Common myeloid progenitor, CD34-positive (primary cell): ENCODE data around the gene CRADD.
A peak's percentile ranks its signal among the peaks of the same experiment; 100 is the strongest.

Experiments
- CTCF ChIA-PET: fragments of 350-600 bp; sonication (Branson Sonifier 250); formaldehyde crosslinking; loops from one replicate; lab custom pipeline; 2021; ENCODE audit warnings: antibody characterized with exemption; lab: Charles Lee
- POLR2A ChIA-PET: fragments of 350-600 bp; sonication (Branson Sonifier 250); formaldehyde crosslinking; loops from one replicate; lab custom pipeline; 2021; ENCODE audit warnings: antibody characterized with exemption; lab: Charles Lee
- DNase-seq, 3 donors: peaks; one replicate each; pipeline versions ENCODE4 v3.0.0 to v3.0.0-alpha.2; 2013
- H3K27ac ChIP-seq, 2 experiments: 1 replicate in 1 of 2; 2 replicates in 1 of 2; pipeline ENCODE4 v1.7.0; 2013; ENCODE audit warnings: inconsistent platforms in 2 of 2, low read length in 2 of 2, mild to moderate bottlenecking in 2 of 2, low read depth in 1 of 2, moderate library complexity in 1 of 2; ENCODE audit not compliant: severe bottlenecking in 2 of 2, insufficient read depth in 1 of 2, poor library complexity in 1 of 2
- H3K27me3 ChIP-seq, 5 experiments: replicated peaks in 2 of 5; 1 replicate in 3 of 5; 2 replicates in 2 of 5; pipeline versions ENCODE4 v1.6.1 to v1.7.0; 2013; ENCODE audit warnings: low read length in 4 of 5, mild to moderate bottlenecking in 2 of 5, moderate library complexity in 2 of 5, inconsistent platforms in 1 of 5; ENCODE audit not compliant: insufficient read depth in 5 of 5, control insufficient read depth in 4 of 5
- H3K36me3 ChIP-seq, 4 experiments: 1 replicate in 2 of 4; 2 replicates in 2 of 4; pipeline versions ENCODE4 v1.6.1 to v1.7.0; 2013; ENCODE audit warnings: low read length in 3 of 4, control low read depth in 1 of 4, mild to moderate bottlenecking in 1 of 4; ENCODE audit not compliant: control insufficient read depth in 4 of 4, insufficient read depth in 4 of 4
- H3K4me1 ChIP-seq, 4 experiments: 1 replicate in 3 of 4; 2 replicates in 1 of 4; pipeline versions ENCODE4 v1.6.1 to v1.7.1; 2013; ENCODE audit warnings: low read length in 3 of 4, mild to moderate bottlenecking in 3 of 4, control low read depth in 1 of 4, inconsistent platforms in 1 of 4, moderate library complexity in 1 of 4; ENCODE audit not compliant: control insufficient read depth in 4 of 4, insufficient read depth in 4 of 4; ENCODE audit errors: control extremely low read depth in 1 of 4
- H3K4me3 ChIP-seq, 7 experiments: 1 replicate in 4 of 7; 2 replicates in 3 of 7; pipeline versions ENCODE4 v1.5.1 to v1.7.0; 2013; ENCODE audit warnings: mild to moderate bottlenecking in 7 of 7, low read length in 6 of 7, moderate library complexity in 6 of 7, inconsistent platforms in 2 of 7, low read depth in 2 of 7, control low read depth in 1 of 7; ENCODE audit not compliant: insufficient read depth in 4 of 7, control insufficient read depth in 1 of 7; ENCODE audit errors: extremely low read depth in 1 of 7
- H3K9me3 ChIP-seq, 5 experiments: 1 replicate in 4 of 5; 2 replicates in 1 of 5; pipeline versions ENCODE4 v1.6.1 to v1.7.1; 2013; ENCODE audit warnings: low read length in 4 of 5, mild to moderate bottlenecking in 2 of 5, inconsistent platforms in 1 of 5, low read depth in 1 of 5, moderate library complexity in 1 of 5; ENCODE audit not compliant: control insufficient read depth in 4 of 5, insufficient read depth in 2 of 5; ENCODE audit errors: control extremely low read depth in 1 of 5
- WGBS: methylation state at CpG from one replicate; pipeline ENCODE4 v1.1.5; 2013; ENCODE audit not compliant: insufficient coverage; 5-methylcytosine and 5-hydroxymethylcytosine counted together

Gene CRADD

DNA sequence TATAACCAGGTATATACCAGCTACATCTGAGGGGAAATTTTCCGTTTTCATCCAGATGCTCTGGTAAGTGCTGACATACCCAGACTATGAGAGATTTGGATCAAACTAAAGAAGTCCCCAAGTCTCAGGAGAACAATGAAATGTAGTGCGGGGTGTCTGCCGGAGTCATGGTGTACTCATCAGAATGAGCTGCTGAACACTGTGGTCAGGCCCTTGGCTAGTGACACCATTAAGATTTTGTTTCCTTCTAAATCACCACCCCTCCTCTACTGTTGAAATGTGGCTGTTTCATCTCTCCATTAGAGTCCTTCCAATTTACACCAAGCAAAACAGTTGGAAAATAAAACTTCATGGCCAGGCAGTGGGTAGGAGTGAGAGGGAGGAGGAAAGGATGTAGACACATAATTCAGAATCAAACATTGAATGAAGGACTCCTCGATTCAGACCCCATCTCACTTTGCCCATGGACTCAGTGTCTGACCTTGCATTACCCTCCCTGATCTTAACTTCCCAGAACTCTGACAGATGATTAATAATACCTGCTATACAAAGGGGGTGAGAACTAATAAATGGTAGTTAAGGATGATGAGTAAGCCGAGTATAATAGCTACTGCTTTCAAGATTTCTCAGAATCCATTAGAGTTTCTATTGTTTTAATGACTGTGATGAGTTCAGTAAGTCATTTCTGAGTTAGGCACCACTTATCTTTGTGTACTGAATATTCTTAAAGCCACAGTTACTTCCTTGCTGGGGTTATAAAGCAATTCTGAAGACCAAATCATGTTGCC, 127.4 kb downstream of the CRADD start:
- Histone ChIP-seq H3K27me3 (no peaks in the 10 kb centered on the region), H3K9me3 (no peaks in the 10 kb centered on the region), H3K27ac (no peak overlapping the region), H3K4me1 (peaks cover 7 to 34% (median 12%) of the 10 kb centered on the region in 4 experiments), H3K36me3 (no peaks in the 10 kb centered on the region), H3K4me3 (no peak overlapping the region)
- DNase-seq = peak in 1 of 3 donors; percentile 21
- 72% methylated on average over 3 of the region's 5 CpGs for WGBS
- CTCF ChIA-PET = interaction anchor here (0.6 to 3.1 kb wide), 5 partner anchors 16 to 357 kb away, joined by 3 to 13 read pairs (median 3); no protein-coding TSS in a partner anchor
- POLR2A ChIA-PET = no interaction called here

GRCh38 chr12:93805736-93806141, 128.6 kb downstream of the CRADD start:
- Histone ChIP-seq H3K9me3 (no peaks in the 10 kb centered on the region), H3K27ac (no peak overlapping the region), H3K4me1 (peaks cover 7 to 36% (median 12%) of the 10 kb centered on the region in 4 experiments), H3K27me3 (no peaks in the 10 kb centered on the region), H3K36me3 (no peaks in the 10 kb centered on the region), H3K4me3 (no peak overlapping the region)
- ChIA-PET CTCF (interaction anchor here (0.7 to 1.1 kb wide), 2 partner anchors 12 to 15 kb away, joined by 3 read pairs; no protein-coding TSS in a partner anchor), POLR2A (no interaction called here)
- 96% methylated on average over 4 of the region's 4 CpGs for WGBS
- DNase-seq = no peak

DNA sequence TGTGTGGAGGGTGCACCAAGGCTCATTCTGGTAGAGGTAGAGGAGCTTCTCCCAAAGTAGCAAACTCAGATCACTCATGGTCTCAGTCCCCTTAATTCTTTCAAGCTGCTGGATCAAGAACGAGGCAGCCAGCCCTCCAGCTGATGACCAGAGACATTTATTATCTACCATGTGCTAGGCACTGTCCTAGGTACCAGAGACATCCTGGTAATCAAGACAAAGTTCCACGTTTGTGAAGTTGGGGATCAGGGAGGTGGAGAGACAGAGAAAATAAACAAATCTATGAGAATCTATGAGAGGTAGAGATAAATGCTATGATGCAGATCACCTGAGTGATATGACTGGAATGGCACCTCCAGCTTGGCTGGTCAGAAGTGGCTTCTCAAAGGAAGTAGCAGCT, 130.2 kb downstream of the CRADD start:
- no peak for DNase-seq
- POLR2A ChIA-PET = no interaction called here
- Histone ChIP-seq H3K9me3 (no peaks in the 10 kb centered on the region), H3K27me3 (no peaks in the 10 kb centered on the region), H3K4me3 (no peak overlapping the region), H3K4me1 (peaks cover 7 to 38% (median 14%) of the 10 kb centered on the region in 4 experiments), H3K36me3 (no peaks in the 10 kb centered on the region), H3K27ac (no peak overlapping the region)
- CTCF ChIA-PET = interaction anchor here (1.0 to 1.4 kb wide), 3 partner anchors 8 to 295 kb away, joined by 3 read pairs; no protein-coding TSS in a partner anchor
- WGBS = 94% methylated on average over 2 of the region's 2 CpGs

- Histone ChIP-seq H3K36me3 (no peaks in the 10 kb centered on the region), H3K4me3 (no peak overlapping the region), H3K27ac (no peak overlapping the region), H3K9me3 (no peaks in the 10 kb centered on the region), H3K4me1 (peaks cover 0 to 29% (median 7%) of the 10 kb centered on the region in 4 experiments), H3K27me3 (no peaks in the 10 kb centered on the region)
- ChIA-PET POLR2A (no interaction called here), CTCF (interaction anchor here (1.0 to 1.2 kb wide), 2 partner anchors 23 to 294 kb away, joined by 3 read pairs; no protein-coding TSS in a partner anchor)
- WGBS = 93% methylated on average over 3 of the region's 6 CpGs
- peak in 2 of 3 donors; percentile 31 to 58 for DNase-seq
Measured at GRCh38 chr12:93808169-93808899, 131.2 kb downstream of the CRADD start.

DNA sequence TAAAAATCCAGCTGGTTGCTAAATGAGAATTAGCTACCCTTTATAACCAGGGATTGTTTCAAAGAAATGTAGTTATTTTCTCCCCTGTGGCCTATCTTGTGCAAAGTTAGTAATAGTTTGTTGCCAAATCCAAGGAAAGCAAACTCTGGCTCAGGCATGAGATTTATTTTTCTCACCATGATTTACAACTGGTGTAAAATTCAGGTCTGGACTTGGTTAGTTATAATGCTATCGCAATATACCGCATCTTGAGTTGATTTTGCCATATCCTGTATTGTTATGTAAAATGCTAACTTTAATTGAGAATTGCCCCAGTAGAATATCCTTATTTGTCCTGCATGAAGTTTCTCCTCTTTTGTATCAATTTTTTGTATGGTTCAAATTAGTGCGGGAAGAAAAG, 135.5 kb downstream of the CRADD start:
- POLR2A ChIA-PET = no interaction called here
- no peak overlapping the region for H3K27ac ChIP-seq
- DNase-seq = no peak
- H3K4me1 ChIP-seq = peaks cover 0 to 11% (median 3%) of the 10 kb centered on the region in 4 experiments
- H3K27me3 ChIP-seq = no peaks in the 10 kb centered on the region
- no peaks in the 10 kb centered on the region for H3K9me3 ChIP-seq
- H3K4me3 ChIP-seq = no peak overlapping the region
- no peaks in the 10 kb centered on the region for H3K36me3 ChIP-seq
- CTCF ChIA-PET = interaction anchor here (1.7 to 1.8 kb wide), 2 partner anchors 10 to 24 kb away, joined by 4 read pairs; no protein-coding TSS in a partner anchor
- WGBS = 93% methylated on average over 2 of the region's 3 CpGs

DNA sequence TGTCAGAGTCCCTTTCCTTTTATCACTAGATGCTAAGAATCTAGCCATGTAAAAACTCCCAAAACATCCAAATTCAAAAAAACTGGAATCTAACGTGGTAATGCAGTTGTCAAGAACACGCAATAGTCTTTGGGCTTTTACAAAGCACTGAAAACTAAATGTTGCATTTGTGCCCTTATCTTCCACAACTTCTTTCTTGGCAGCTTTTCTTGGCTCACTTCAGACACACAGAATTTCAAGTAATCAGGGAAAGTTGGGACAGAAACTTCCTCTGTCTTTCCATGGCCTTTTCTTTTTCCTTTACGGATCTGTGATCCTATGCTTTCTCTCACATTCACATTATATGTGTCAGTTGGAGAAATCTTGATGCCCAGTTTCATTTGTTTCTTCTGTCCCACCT, 136.0 kb downstream of the CRADD start:
- H3K36me3 ChIP-seq = no peaks in the 10 kb centered on the region
- peaks cover 0 to 17% (median 6%) of the 10 kb centered on the region in 4 experiments for H3K4me1 ChIP-seq
- no peak overlapping the region for H3K4me3 ChIP-seq
- no peaks in the 10 kb centered on the region for H3K27me3 ChIP-seq
- 96% methylated on average over 3 of the region's 3 CpGs for WGBS
- CTCF ChIA-PET = interaction anchor here (1.7 kb wide), 1 partner anchor 11 kb away, joined by 4 read pairs; no protein-coding TSS in a partner anchor
- POLR2A ChIA-PET = no interaction called here
- H3K27ac ChIP-seq = no peak overlapping the region
- H3K9me3 ChIP-seq = no peaks in the 10 kb centered on the region
- no peak for DNase-seq
